GM21529 (cell line): ENCODE data around the gene CTNNBL1.
"Not testable (repeated sequence)": the region's sequence is repeated elsewhere in the genome, so short reads cannot be mapped to it uniquely, and the experiment has no call there.

Experiments
- ATAC-seq: cut with Tn5 transposase; IDR thresholded peaks from one replicate; pipeline ENCODE4 v1.9.1; 2021; ENCODE audit not compliant: unreplicated experiment

The CTNNBL1 gene

DNA sequence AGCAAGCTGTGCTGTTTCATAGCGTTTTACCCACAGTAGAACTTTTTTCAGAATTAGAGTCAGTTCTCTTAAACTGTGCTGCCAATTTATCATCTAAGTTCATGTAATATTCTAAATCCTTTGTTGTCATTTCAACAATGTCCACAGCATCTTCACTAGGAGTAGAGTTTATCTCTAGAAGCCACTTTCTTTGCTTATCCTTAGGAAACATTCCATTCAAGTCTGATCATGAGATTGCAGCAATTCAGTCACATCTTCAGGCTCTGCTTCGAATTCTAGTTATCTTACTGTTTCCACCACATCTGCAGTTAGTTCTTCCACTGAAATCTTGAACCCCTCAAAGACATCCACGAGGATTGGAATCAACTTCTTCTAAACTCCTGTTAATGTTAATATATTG, 12.5 kb downstream of the CTNNBL1 start:
- no peak for ATAC-seq

DNA sequence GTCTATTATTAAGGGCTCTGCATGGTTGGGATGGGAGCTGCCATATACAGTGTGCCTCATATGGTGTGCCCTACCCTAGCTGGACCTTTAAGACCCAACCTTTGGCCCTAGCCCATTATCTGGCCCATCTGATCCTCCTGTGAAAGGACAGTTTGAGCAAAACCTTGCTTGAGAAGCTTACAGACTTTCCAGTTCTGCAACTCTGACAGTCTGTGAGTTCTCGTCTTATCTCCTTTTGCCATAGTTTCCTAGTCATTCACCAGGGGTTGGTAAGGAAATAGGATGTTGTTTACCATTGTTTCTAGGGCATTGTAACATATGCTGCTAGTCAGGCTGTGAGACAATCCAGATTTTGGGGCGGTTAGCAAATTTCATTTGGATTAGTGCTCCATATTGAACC, 17.2 kb downstream of the CTNNBL1 start:
- no peak for ATAC-seq

DNA sequence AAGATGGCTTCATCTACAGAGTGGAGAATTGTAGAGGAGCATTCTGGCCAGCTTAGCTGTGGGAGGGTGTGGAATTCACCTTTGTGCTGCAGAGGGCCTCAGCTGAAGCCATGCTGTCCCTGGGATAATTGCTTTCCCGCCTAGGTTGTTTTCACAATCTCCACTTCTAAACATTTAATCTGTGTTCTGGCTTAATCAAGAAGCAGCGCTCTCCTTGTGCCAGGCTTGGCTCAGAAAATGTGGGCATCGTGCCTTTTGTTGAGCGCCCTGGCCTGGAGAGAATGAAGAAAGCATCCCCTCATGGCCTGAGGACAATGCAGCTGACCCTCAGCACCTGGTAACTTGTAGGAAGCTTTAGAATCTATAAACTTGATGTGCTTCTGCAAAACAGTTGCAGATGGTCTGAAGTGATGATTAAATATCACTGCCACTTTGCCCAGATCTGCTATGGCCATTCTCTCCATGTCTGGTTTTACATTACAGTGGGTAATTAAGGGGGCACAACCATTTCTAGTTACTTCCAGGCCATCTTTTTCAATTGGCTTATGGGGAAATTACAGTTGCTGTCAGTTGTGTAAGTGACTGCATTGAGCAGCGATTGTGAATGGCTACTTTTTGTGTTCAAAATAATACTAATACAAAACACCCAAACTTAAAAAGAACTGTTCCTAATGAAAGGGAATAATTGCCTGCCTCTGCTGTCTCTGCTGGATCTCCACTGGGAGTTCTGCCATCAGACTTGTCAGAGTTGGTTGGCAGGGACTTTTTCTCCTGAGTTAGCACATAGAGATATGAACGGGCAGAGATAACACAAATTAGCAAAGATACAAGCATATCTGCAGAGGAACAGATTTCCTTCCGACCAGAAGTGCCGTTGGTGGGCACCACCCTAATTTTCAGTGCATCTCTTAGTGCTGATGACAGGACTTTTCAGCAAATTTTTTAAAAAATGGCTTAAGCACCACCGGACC, 18.4 kb downstream of the CTNNBL1 start:
- ATAC-seq = no peak

DNA sequence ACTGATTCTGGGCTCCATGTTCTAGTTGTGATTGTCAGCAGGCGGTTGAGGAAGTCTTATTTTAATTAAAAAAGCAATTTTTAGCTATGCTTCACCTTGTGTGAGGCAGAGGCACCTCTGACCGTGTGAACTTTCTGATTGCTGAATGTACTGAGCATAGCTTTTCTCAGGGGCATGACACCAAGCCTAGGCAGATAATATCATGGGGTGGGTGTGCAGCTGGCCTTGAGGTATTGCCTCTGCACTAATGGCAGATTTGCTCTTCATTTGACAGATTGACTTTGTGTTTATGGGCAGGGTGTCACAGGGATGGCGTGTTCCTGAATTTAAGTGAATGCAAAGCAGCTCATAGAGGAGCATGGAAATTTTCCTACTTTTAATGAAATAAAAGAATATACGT, 19.6 kb downstream of the CTNNBL1 start:
- no peak for ATAC-seq

DNA sequence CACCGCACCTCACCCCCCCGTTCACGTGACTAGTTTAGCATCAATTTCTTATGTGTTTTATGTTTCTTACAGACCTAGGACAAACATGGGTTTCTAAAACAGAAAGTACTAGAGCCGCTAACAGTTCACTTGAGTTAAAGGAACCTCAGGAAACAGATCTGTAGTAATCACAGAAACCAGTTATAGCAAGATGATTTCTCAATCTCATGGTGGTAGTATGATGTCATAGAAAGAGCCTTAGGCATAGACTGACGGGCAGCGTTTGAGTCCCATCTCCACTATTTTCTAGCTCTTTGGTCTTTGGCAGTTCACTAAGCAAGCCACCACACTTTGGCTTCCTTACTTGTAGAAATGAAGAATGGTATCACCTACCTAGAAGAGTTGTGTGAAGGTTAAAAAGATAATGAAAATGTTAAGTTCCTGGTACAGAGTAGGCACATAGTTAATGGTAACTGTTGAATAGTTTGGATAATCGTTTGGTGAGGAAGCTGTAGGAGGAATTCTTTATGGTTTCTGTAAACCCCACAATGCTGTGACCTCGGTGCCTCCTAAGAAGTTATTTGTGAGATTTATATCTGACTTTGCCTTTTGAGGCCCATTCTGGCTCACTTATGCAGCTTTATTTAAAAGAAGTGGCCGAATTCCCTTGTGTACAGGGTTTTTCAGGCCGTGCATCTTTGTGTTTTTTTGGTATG, 21.3 kb downstream of the CTNNBL1 start:
- ATAC-seq = no peak

DNA sequence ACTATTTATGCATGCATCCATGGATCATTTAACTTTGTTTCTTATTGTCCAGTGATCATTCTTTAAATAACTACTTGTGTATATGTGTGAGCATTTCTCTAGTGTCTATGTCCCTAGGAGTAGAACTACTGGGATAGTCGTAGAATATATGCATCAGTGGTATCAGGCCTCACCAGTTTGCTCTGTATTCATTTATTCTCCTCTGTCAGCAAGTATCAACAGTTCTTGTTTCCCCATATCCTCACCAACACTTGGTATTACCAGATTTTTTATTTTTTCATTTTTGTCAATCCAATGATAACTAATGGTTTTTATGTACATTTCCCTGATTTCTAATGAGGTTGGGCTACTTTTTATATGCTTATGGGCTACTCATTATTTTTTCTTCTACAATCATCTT, 27.9 kb downstream of the CTNNBL1 start:
- no peak for ATAC-seq

DNA sequence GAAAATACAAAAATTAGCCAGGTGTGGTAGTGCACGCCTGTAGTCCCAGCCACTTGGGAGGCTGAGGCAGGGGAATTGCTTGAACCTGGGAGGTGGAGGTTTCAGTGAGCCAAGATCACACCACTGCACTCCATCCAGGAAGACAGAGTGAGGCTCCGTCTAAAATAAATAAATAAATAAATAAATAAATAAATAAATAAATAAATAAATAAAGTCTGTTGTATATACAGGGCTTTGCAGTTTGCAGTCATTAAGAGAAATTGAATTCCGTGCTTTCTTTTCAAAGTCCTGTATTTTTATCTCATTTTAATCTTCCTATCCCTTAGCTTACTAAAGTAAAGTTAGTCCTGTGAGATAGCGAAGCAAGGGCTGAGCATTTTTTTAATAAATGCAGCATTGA, 28.5 kb downstream of the CTNNBL1 start:
- ATAC-seq = not testable (repeated sequence)

DNA sequence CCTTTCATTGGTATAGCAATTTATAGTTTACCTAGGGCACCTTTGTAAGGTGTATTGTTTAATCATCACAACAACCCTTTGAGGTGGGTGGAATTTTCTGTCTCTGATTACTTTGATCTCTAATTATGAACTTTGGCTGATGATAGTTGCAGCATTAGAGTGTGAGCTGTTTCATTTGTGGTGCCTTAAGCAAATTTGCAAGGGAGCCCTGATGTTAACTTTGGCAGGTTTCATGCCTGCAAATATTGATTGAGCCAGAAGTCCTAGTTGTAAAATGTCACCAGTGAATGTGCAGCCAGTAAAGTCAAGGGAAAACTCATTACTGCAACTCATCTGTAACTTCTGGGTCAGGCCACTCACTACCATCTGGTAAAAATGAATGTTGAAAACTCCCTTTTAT, 29.8 kb downstream of the CTNNBL1 start:
- ATAC-seq = no peak

DNA sequence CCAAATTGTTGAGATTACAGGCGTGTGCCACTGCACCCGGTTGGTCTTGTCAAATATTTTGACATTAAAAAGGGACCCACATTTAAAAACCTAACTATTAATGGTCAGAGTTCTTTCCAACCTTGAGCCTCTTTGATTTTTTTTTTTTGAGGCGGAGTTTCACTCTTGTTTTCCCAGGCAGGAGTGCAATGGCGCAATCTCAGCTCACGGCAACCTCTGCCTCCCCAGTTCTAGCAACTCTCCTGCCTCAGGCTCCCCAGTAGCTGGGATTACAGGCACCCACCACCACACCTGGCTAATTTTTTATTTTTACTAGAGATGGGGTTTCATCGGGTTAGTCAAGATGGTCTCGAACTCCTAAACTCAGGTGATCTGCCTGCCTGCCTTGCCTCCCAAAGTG, 31.3 kb downstream of the CTNNBL1 start:
- no peak for ATAC-seq

DNA sequence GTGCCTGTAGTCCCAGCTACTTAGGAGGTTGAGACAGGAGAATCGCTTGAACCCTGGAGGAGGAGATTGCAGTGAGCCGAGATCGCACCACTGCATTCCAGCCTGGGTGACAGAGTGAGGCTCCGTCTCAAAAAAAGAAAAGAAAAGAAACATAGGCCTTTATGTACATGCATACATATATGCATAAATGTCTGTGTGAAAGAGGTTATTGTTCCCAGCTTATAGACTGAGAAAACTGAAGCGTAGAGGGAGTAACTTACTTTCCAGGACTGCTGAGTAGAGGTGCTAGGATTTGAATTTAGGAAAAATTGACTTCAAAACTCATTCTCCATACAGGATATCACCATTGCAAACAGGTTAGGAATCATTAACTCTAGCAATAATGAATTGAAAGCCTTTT, 32.0 kb downstream of the CTNNBL1 start:
- ATAC-seq = no peak

DNA sequence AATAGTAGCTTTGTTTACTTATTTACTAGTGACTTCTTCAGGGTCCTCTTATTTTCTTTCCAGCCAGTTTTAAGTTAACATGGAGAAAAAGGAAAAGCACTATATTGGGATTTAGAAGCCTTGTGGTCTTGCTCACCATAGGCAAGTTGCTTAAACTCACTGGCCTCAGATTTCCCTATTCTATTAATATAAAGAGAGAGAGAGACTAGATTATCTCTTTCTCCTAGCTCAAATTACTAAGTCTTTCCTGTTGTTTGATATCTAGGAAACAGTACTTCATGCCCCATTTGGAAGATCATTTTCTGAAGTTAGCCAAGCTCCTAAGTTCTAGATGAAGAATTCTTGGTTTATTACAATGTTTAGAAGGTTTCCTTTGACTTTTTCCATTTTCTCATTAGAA, 32.5 kb downstream of the CTNNBL1 start:
- ATAC-seq = no peak

DNA sequence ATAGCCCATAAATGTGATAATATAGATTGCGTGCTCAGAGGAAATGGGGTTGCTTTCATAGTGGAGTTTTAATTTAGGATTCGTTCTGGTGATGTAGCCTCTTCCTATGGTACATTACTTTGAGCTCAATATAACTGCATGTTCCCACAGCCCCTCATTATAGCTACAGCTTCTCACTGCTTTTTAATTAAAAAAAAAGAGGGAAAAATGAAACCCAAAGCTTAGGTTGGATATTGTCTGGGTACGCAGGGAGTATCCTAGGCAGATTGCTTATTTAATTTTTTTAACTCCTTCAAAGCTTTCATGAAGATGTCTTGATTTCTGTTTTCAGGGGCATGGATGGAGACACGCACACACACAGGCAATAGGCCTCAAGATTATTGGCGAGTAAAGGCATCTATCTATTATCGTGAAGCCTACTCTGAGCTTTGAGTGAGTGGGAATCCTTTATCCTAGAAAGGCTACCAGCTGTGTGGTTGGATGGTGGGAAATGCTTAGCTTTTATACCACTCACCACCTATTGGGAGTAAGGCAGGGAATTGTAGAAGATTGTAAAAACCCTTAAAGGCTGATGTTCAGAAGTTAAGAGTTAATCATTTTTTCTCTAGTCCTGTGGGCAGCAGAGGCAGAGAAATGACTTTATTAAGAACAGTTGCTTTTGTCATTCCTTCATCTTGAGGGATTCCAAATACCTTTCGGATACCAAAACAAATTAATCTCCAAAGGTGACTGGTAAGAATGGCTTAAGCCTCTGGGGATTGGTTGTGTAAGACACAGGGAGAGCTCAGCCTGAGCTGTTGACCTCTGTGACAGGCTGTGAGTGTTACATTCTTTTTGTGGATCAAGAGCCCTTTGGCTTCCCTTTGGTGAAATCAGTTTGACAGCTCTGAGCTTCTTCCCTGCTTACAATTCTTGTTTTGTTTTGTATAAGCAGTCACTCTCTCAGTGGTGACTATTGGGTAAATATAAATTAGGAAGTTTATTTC, 33.4 kb downstream of the CTNNBL1 start:
- ATAC-seq = no peak

DNA sequence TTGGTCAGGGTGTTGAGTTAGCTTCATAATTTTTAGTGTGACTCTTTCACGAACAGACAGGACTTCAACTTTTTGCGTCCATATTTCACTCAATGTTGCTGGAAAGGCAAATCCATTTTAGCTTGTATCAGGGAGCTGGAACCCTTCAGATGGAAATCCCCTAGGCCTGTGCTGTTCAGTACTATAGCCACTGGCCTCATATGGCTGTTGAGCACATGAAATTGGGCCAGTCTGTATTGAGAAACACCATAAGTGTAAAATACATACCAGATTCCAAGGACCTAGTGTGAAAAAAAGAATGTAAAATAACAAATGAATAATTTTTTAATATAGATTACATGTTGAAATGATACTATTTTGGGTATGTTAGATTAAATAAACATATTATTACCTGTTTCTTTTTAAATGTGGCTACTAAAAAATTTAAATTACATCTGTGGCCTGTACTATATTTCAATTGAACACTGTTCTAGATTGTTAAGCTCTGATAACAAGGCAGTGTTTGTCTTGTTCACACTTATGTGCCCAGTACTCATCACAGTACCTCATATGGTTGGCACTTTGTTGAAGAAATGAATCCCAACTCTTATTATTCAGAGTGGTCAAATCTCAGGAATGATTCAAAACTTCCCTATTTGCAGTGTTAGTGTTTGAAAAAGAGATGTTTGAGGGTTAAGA, 34.3 kb downstream of the CTNNBL1 start:
- no peak for ATAC-seq

DNA sequence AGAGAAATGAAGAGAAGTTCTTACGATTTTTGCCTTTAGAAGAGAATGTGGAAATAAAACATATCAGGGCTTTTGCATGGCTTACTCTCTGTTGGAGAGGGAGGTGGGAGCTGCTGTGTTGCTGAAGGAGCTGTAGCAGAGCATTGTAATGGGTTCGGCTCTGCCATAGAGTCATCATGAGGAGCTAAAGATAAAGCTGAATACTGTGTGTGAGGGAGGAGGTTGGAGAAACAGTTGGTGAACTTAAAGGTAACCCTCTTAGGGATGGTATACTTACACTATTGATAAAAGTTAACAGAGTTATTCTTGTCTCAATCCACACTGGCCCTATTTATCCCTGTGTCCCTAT, 34.8 kb downstream of the CTNNBL1 start:
- ATAC-seq = no peak

DNA sequence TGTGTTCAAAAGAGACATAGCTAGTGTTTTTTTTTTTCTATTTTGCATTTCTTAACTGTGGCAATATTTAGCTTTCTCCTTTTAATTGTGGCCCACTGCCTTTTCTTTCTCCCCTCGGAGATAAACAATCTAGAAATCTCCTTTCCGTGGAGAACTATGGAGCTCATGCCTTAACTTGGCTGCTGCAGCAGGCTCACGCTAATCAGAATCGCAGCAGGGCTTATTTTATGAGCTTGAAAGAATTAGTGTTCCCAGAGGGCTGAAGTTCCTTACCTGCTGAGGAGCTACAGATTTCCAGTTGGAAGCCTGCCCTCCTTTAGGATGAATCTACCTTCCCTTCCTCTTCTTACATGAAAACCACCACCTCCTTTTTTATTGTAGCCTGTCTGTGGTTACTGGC, 35.6 kb downstream of the CTNNBL1 start:
- no peak for ATAC-seq

DNA sequence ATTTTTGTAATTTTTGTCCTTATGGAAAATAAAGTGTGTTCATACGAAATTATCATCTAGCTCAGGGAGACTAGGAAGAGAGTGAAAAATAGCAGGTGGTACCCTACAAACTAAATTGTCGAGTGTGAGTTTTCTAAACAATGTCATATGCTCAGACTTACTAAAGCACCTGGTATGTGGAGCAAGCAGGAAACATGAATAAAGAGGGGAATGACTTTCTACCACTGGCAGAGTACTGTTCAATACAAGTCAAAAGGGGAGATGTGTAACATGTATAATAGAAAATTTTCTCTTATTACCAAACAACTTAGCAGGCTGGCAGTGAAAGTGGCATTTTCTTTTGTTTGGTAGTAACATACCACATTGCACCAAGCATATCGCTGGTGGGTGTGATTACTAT, 36.1 kb downstream of the CTNNBL1 start:
- ATAC-seq = no peak

DNA sequence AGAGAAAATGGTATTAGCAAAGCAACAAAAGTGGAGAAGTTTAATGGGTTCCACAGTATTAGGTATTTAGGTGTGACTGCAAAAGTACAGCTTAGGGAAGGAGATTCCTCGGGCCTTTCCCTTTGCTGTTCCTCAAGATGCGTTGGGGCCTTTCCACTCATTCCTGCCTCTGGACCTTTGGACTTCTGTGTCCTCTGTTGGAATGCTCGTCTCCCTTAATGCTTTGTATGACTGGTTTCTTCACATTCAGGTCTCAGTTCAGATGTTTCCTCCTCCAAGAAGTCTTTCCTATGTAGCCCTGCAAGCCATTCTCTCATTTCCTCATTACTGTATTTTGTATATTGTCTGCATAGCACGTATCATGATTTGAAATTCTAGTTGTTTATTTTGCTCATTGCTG, 39.6 kb downstream of the CTNNBL1 start:
- ATAC-seq = no peak

DNA sequence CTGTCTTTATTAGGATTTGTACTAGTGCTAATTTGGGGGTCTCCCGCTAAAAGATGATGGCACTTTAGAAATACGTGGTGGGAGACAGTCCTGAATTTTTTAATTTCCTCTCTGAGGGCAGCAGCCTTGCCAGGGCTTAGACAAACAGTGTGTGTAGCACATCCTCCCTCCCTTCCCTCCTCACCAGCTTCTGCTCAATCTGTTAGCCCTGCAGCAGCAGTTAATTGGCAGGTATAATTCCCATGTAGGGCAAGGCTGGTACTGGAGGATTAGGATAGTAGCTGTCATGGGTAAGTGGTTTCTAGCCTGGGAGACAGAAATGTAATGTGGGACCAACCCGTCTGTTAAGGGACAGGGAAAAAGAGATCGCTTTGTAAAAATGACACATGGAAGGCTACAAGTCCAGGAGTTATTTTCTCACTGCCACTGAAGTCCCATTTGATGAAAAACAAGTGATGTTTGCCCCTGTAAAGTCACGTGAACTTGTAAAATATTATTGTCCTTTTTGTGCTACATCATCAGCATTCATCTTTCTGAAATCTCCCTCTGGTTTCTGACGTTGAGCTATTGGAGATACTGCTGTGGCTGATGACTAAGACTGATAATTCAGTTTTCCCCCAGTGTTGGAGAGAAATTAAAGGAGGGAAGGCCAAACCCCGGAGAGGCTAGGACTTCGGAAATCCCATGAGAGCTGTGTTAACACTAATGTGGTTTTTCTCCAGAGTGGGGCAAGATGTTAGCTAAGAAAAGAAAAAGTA, 40.6 kb downstream of the CTNNBL1 start:
- ATAC-seq = no peak

DNA sequence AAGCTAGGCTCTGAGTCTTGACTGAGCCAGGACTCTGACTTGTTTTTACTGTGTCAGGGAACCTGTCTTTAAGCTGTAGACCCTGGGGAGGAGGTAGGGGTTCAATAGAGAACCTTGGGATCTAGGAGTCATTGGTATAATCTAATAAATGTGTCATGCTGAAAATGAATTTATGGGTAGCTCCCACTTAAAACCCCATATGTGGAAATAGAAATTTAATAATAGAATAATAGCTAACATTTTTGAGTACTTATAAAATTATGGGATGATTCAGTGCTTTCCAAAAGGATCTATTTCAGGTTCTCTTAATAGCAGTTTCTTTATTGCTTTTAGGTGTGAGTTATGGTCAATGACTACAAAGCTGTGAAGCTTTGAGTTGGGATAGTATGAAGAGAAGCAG, 41.7 kb downstream of the CTNNBL1 start:
- no peak for ATAC-seq

DNA sequence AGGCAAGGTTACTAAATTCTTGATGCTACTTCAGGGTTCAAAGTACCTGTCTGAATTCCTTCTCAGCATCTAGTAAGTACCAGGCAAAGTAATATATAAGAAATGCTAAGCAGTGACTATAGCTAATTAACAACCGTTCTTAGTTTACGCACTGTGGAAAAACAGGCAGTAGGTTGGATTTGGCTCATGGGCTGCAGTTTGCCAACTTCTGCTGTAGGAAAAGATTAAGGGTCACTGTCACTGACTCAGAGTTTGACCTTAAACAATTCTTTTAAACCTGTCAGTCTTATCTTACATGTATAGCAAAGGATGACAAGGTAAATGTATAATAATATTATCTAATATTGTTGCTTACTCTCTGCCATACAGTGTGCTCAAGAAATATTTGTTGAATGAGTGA, 42.3 kb downstream of the CTNNBL1 start:
- no peak for ATAC-seq
